ENCODE results near the gene SHISA5. TPM values are rescaled to one million over a fixed set of nuclear protein-coding genes. Genes with fewer than 3 reads are reported as not detected.

The SHISA5 gene
- total RNA-seq, 1 experiment from 2014 or later, result 104 TPM

Small RNA genes within 50 kb of the gene (microRNA-seq; reads per million reads assigned to microRNA genes)
- gene MIR6823 (ENCODE audit: borderline number of aligned reads), result 1.2 reads per million

Other genes with a start within 250 kb of the SHISA5 start
- 21.2 TPM for gene NME6, start 202.8 kb downstream of the SHISA5 start, total RNA-seq (2021; ENCODE audit: unreplicated experiment)
- not detected for gene SPINK8, start 170.5 kb downstream of the SHISA5 start, total RNA-seq (2021; ENCODE audit: unreplicated experiment)
- gene FBXW12, start 132.0 kb downstream of the SHISA5 start, total RNA-seq (2021; ENCODE audit: unreplicated experiment), result not detected
- 35.6 TPM for gene PLXNB1, start 74.1 kb downstream of the SHISA5 start, total RNA-seq (2021; ENCODE audit: unreplicated experiment)
- 29.3 TPM for gene CCDC51, start 64.1 kb downstream of the SHISA5 start, total RNA-seq (2021; ENCODE audit: unreplicated experiment)
- 334 TPM for gene TMA7, start 63.9 kb downstream of the SHISA5 start, total RNA-seq (2021; ENCODE audit: unreplicated experiment)
- 15.6 TPM for gene ATRIP, start 57.4 kb downstream of the SHISA5 start, total RNA-seq (2021; ENCODE audit: unreplicated experiment)
- gene PFKFB4, start 52.6 kb upstream of the SHISA5 start, total RNA-seq (2021; ENCODE audit: unreplicated experiment), result 20.3 TPM
- gene UCN2, start 59.6 kb upstream of the SHISA5 start, total RNA-seq (2021; ENCODE audit: unreplicated experiment), result 1.5 TPM
- gene COL7A1, start 91.2 kb upstream of the SHISA5 start, total RNA-seq (2021; ENCODE audit: unreplicated experiment), result 11.4 TPM
- gene UQCRC1, start 105.5 kb upstream of the SHISA5 start, total RNA-seq (2021; ENCODE audit: unreplicated experiment), result 318 TPM
- 0.49 TPM for gene TMEM89, start 117.6 kb upstream of the SHISA5 start, total RNA-seq (2021; ENCODE audit: unreplicated experiment)
- gene SLC26A6, start 131.3 kb upstream of the SHISA5 start, total RNA-seq (2021; ENCODE audit: unreplicated experiment), result 55.1 TPM
- gene CELSR3, start 158.7 kb upstream of the SHISA5 start, total RNA-seq (2021; ENCODE audit: unreplicated experiment), result 7.8 TPM
- gene NCKIPSD, start 181.7 kb upstream of the SHISA5 start, total RNA-seq (2021; ENCODE audit: unreplicated experiment), result 36.9 TPM
- gene IP6K2, start 213.0 kb upstream of the SHISA5 start, total RNA-seq (2021; ENCODE audit: unreplicated experiment), result 89.5 TPM